ENCODE measurements around the gene F9.

DNA sequence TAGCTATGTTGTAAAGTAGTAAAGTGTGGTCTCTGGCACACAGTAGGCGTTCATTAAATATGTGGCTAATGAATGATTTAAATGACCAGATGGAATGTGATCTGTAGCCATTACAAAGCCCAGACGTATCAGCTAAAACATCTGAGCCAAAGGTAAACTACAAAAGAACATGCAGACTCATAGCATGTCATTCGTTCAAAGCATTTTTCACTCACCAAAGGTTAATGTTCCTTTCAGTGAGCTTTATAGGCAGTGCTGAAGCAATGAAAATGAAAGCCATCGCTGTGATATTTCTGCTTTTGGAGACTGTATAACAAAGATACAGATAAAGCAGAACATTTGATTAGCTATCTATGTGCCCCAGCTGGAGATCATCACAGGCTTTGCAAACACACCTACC lies 50.5 kb downstream of the F9 start:
- TF ChIP-seq, protein P1, sequence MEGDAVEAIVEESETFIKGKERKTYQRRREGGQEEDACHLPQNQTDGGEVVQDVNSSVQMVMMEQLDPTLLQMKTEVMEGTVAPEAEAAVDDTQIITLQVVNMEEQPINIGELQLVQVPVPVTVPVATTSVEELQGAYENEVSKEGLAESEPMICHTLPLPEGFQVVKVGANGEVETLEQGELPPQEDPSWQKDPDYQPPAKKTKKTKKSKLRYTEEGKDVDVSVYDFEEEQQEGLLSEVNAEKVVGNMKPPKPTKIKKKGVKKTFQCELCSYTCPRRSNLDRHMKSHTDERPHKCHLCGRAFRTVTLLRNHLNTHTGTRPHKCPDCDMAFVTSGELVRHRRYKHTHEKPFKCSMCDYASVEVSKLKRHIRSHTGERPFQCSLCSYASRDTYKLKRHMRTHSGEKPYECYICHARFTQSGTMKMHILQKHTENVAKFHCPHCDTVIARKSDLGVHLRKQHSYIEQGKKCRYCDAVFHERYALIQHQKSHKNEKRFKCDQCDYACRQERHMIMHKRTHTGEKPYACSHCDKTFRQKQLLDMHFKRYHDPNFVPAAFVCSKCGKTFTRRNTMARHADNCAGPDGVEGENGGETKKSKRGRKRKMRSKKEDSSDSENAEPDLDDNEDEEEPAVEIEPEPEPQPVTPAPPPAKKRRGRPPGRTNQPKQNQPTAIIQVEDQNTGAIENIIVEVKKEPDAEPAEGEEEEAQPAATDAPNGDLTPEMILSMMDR (IDR thresholded peaks at IDR 0.05) = no peak
- TF ChIP-seq POLR2A (IDR thresholded peaks at IDR 0.05) = no peak

All from right lobe of liver (tissue), 4 donors.